SK-N-MC (cell line): ENCODE data around the gene RBM24.

Experiments
- EZH2 ChIP-seq: fragments of 200-600 bp; sonication (generic); IDR thresholded peaks from one replicate; pipeline ENCODE4 v1.6.1; 2017; ENCODE audit warnings: antibody characterized with exemption
- FOXP2 ChIP-seq: optimal IDR thresholded peaks from 2 replicates; pipeline ENCODE3; 2011; ENCODE audit warnings: mild to moderate bottlenecking, moderate library complexity; ENCODE audit not compliant: insufficient read depth; ENCODE audit errors: extremely low read length, control extremely low read depth
- POLR2AphosphoS5 ChIP-seq: IDR thresholded peaks from 2 replicates; pipeline ENCODE4 v1.6.1; 2012; ENCODE audit warnings: mild to moderate bottlenecking, low read depth, low read length, borderline replicate concordance

DNA sequence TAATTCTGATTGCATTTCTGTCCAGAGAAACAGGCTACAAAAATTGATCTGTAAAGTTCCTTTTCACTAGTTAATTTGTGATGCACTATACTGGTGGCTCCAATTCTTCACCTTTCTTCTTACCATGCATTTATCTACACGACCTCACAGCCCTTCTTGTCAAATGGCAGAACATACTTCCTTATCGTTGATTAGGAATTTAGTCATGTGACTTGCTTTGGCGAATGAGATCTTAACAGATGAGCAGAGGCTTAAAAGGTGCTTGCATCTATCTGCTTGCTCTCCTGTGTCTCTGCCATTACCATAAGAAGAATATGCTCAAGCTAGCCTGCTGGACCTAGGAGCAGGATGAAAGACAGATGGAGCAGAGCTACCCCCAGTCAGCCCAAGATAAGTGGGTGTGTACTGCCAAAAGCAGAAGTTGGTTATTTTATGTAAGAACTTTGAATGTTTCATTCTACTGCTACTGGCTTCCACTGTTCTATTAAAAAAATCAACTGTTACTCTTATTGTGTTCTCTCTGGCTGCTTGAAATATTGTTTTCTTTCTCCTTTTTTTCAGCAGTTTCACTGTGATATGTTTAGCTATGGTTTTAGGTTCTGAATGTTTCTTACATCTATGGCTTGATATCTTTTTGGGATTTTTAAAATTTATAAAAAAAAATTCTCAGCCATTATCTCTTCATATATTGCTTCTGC, 40.2 kb upstream of the RBM24 start:
- TF ChIP-seq EZH2 (no peak), POLR2AphosphoS5 (no peak), FOXP2 (no peak)
